ENCODE results near the gene NUTF2. TPM values are rescaled to one million over a fixed set of nuclear protein-coding genes. Genes with fewer than 3 reads are reported as not detected.

The NUTF2 gene
- total and polyA plus RNA-seq, 10 of the 15 experiments (the other 5 are each of a cell fraction or from before 2014, with no cell fraction given), result 116 to 342 (median 202) TPM

- TF ChIP-seq MYB (IDR thresholded peaks at IDR 0.05; ENCODE audit: borderline replicate concordance, low read depth, low read length), result no peak
- no peak for TF ChIP-seq ZBTB4 (CRISPR knock-in tag; IDR thresholded peaks at IDR 0.05)
- TF ChIP-seq KDM1A (IDR thresholded peaks at IDR 0.05; ENCODE audit: borderline replicate concordance), result no peak
- TF ChIP-seq MTA3 (IDR thresholded peaks at IDR 0.05; ENCODE audit: borderline replicate concordance, low read length), result no peak
- TF ChIP-seq RFX5 (IDR thresholded peaks at IDR 0.05; ENCODE audit: low read depth, low read length), result no peak
- TF ChIP-seq NFYA (IDR thresholded peaks at IDR 0.05; ENCODE audit: borderline replicate concordance, low read depth, low read length), result no peak
- no peak for TF ChIP-seq CBX3 (IDR thresholded peaks at IDR 0.05; ENCODE audit: borderline replicate concordance, low read depth)
- no peak for TF ChIP-seq MTA2 (IDR thresholded peaks at IDR 0.05; ENCODE audit: low read depth)
- TF ChIP-seq SUPT20H (IDR thresholded peaks at IDR 0.05; ENCODE audit: borderline replicate concordance, control insufficient read depth, low read depth, low read length), result no peak
- peak; percentile 83 for TF ChIP-seq NR2C1 (IDR thresholded peaks at IDR 0.05)
- no peak for TF ChIP-seq TCF7 (IDR thresholded peaks at IDR 0.05; ENCODE audit: borderline replicate concordance)
- no peak for TF ChIP-seq BCL3 (IDR thresholded peaks at IDR 0.05; ENCODE audit: borderline replicate concordance, insufficient read depth, low read depth, low read length, poor library complexity, severe bottlenecking)
- TF ChIP-seq CREB1 (IDR thresholded peaks at IDR 0.05; ENCODE audit: low read depth), result peak; percentile 85
- TF ChIP-seq ZNF274 (IDR thresholded peaks at IDR 0.05; ENCODE audit: insufficient read depth, insufficient read length), result no peak
- TF ChIP-seq WRNIP1 (IDR thresholded peaks at IDR 0.05; ENCODE audit: borderline replicate concordance, low read depth, low read length), result no peak; the same call in 1 of the 2 replicates
- TF ChIP-seq E2F4 (IDR thresholded peaks at IDR 0.05; ENCODE audit: low read depth, low read length), result no peak; the same call in none of the 2 replicates
- 0 out of 2 replicates have a peak, but pooled peaks have one; percentile 14 for TF ChIP-seq MAX (IDR thresholded peaks at IDR 0.05; ENCODE audit: low read depth, low read length)
- peak; percentile 77 for TF ChIP-seq GABPA (IDR thresholded peaks at IDR 0.05; ENCODE audit: low read depth)
- TF ChIP-seq KAT2A (conservative IDR thresholded peaks at IDR 0.05; ENCODE audit: control insufficient read depth, low read depth, low read length), result no peak
- peak; percentile 98 for TF ChIP-seq YY1 (IDR thresholded peaks at IDR 0.05; ENCODE audit: low read depth, low read length)
- no peak for TF ChIP-seq POLR2AphosphoS2 (IDR thresholded peaks at IDR 0.05; ENCODE audit: low read depth, low read length)
- TF ChIP-seq ETV6 (conservative IDR thresholded peaks at IDR 0.05 in 1 of 2, IDR thresholded peaks at IDR 0.05 in 1 of 2; ENCODE audit: borderline replicate concordance in 1 of 2, low read depth in 1 of 2), result no peak
- TF ChIP-seq PAX8 (IDR thresholded peaks at IDR 0.05), result no peak
- TF ChIP-seq IRF3 (IDR thresholded peaks at IDR 0.05), result no peak
Measured at GRCh38 chr16:67806428-67807147, 40.1 kb upstream of the NUTF2 start, which contains the start of the genes RANBP10 and TSNAXIP1 (continued).

All from GM12878 (cell line).